Right lobe of liver (tissue), 6 donors: ENCODE data around the gene GCAT. TPM values are rescaled to one million over a fixed set of nuclear protein-coding genes. Genes with fewer than 3 reads are reported as not detected.

Experiments
- ATAC-seq, 4 donors: fragments of 200-7000 bp; cut with Tn5 transposase; one replicate each; pipeline ENCODE4 v1.9.1; 2020; ENCODE audit warnings: mild to moderate bottlenecking in 4 of 4, moderate library complexity in 4 of 4
- DNase-seq, 3 donors: peaks; one replicate each; pipeline ENCODE4 v3.0.0-alpha.2; 2020
- H3K27ac ChIP-seq, 3 donors: fragments of 200-600 bp; one replicate each; pipeline ENCODE4 v1.8.0; 2022
- H3K27me3 ChIP-seq, 2 donors: fragments of 200-600 bp; one replicate each; pipeline ENCODE4 v1.8.0; 2022
- H3K36me3 ChIP-seq, 4 donors: fragments of 200-600 bp; sonication (generic) in 1 of 4; one replicate each; pipeline versions ENCODE4 v1.5.1 to v1.8.0; 2017 to 2022; ENCODE audit warnings: control low read depth in 1 of 4
- H3K4me1 ChIP-seq, 4 donors: fragments of 200-600 bp; sonication (generic) in 1 of 4; one replicate each; pipeline versions ENCODE4 v1.5.1 to v1.8.0; 2017 to 2022; ENCODE audit warnings: control low read depth in 1 of 4
- H3K4me3 ChIP-seq, 3 donors: fragments of 200-600 bp; one replicate each; pipeline ENCODE4 v1.8.0; 2022
- H3K9me3 ChIP-seq, 4 donors: fragments of 200-600 bp; sonication (generic) in 1 of 4; one replicate each; pipeline versions ENCODE4 v1.5.1 to v1.8.0; 2017 to 2022; ENCODE audit warnings: control low read depth in 1 of 4
- CTCF ChIP-seq, 4 donors: fragments of 200-600 bp in 3 of 4; fragments of 450-650 bp in 1 of 4; IDR thresholded peaks; one replicate each; pipeline versions ENCODE4 v1.5.1 to v1.8.0; 2016 to 2022; ENCODE audit warnings: antibody characterized with exemption in 4 of 4, mild to moderate bottlenecking in 2 of 4
- POLR2A ChIP-seq: fragments of 450-650 bp; IDR thresholded peaks from one replicate; pipeline ENCODE4 v1.6.1; 2017; ENCODE audit warnings: antibody characterized with exemption, mild to moderate bottlenecking
- WGBS: methylation state at CpG from one replicate; pipeline ENCODE4 v1.1.6; 2018; ENCODE audit warnings: low coverage, low lambda C conversion rate; ENCODE audit not compliant: insufficient coverage; ENCODE audit errors: missing lambda C conversion rate; 5-methylcytosine and 5-hydroxymethylcytosine counted together
- intact Hi-C, 2 donors: fragments of 100-400 bp; cut with DNase I; formaldehyde crosslinking; loops; one replicate each; pipeline versions ENCODE4 v1.11.2 to v1.14.1; 2022
- microRNA counts: library from miRNA; unstranded; fragments of <30 nt; microRNA quantifications from one replicate; lab custom pipeline; 2016
- microRNA-seq, 2 donors: library from miRNA; unstranded; fragments of <30 nt; microRNA quantifications; one replicate each; pipeline ENCODE4, GENCODE V29; 2019 to 2020
- small RNA-seq, 2 experiments: library from RNA; depleted of rRNA; stranded (forward); fragments of <200 nt; gene quantifications; one replicate each; pipeline ENCODE3, GENCODE V24; 2016
- total RNA-seq, 6 experiments: library from RNA; depleted of rRNA in 2 of 6; stranded (reverse); fragments of >200 nt in 2 of 6; fragmentation: NEBNext Ultra II Directional in 3 of 6; extraction: Animal tissue kit (Norgen Biotek cat#: 25700) in 3 of 6; gene quantifications; one replicate each; pipeline versions ENCODE4 v1.1.0 to v1.2.4, GENCODE V29; 2016 to 2023
- donor health status: DM: no; HTN: yes; CAD: no.
- donor health status: DM: no; HTN: no; CAD: no.
- donor health status: DM: no; HTN: no; CAD: no.
- donor health status: DM: no; HTN: yes; CAD: no.
- donor health status: DM: no; HTN: yes; CAD: no.

Gene GCAT
- total RNA-seq, 6 experiments from 2014 or later: 21.9 to 43.0 (median 29.8) TPM

GRCh38 chr22:37865510-37865909 is 57.8 kb downstream of the GCAT start:
- peaks cover 4 to 78% (median 31%) of the 10 kb centered on the region in 4 donors for H3K36me3 ChIP-seq
- intact Hi-C loops: no loop called here
- 78% methylated on average over 6 of the region's 6 CpGs for WGBS
- no peak for ATAC-seq
- no peak for DNase-seq
- H3K27me3 ChIP-seq: no peaks in the 10 kb centered on the region
- no peaks in the 10 kb centered on the region for H3K9me3 ChIP-seq
- H3K27ac ChIP-seq: no peak overlapping the region
- H3K4me1 ChIP-seq: peaks cover 0 to 40% (median 19%) of the 10 kb centered on the region in 4 donors
- TF ChIP-seq POLR2A (no peak), CTCF (IDR thresholded peaks at IDR 0.05) (no peak)
- H3K4me3 ChIP-seq: no peak overlapping the region

MicroRNAs within 50 kb of the gene (microRNA counts, 767-probe panel; counts per million panel counts)
- 237 counts per million for microRNA hsa-miR-658 (lab: Ali Mortazavi, UCI)
- 237 counts per million for microRNA hsa-miR-659-3p (lab: Ali Mortazavi, UCI)

Small RNAs within 50 kb of the gene (microRNA-seq; reads per million reads assigned to microRNA genes)
- 0 reads per million in 2 donors for gene MIR659

Small RNAs within 50 kb of the gene (small RNA-seq; reads per million reads assigned to genes)
- gene MIR659: 0.26 to 0.97 reads per million in 2 experiments

Other genes starting within 250 kb of the GCAT start
- gene CDC42EP1, start 247.5 kb upstream of the GCAT start, total RNA-seq: 100 to 1,000 TPM in 1 of 6 experiments, 10 to 100 TPM in 5; 29.2 to 117 (median 68.0) TPM
- under 1 TPM in 1 of 6 experiments, not detected in 5; 0.64 TPM for gene LGALS2, start 227.8 kb upstream of the GCAT start, total RNA-seq
- 10 to 100 TPM; 18.4 to 27.3 (median 24.1) TPM for gene GGA1, start 199.1 kb upstream of the GCAT start, total RNA-seq
- gene SH3BP1, start 168.3 kb upstream of the GCAT start, total RNA-seq: 1 to 10 TPM; 1.6 to 4.8 (median 2.8) TPM
- gene PDXP, start 149.2 kb upstream of the GCAT start, total RNA-seq: 10 to 100 TPM; 15.7 to 63.4 (median 34.4) TPM
- gene LGALS1, start 132.3 kb upstream of the GCAT start, total RNA-seq: 100 to 1,000 TPM in 4 of 6 experiments, 10 to 100 TPM in 2; 34.7 to 267 (median 141) TPM
- 10 to 100 TPM in 2 of 6 experiments, 1 to 10 TPM in 4; 8.4 to 16.1 (median 9.4) TPM for gene NOL12, start 121.6 kb upstream of the GCAT start, total RNA-seq
- 10 to 100 TPM; 11.7 to 22.8 (median 20.7) TPM for gene TRIOBP, start 110.9 kb upstream of the GCAT start, total RNA-seq
- under 1 TPM in 2 of 6 experiments, not detected in 4; 0.29 to 0.83 TPM for gene GALR3, start 15.4 kb downstream of the GCAT start, total RNA-seq
- 10 to 100 TPM in 2 of 6 experiments, 1 to 10 TPM in 4; 7.3 to 20.7 (median 9.7) TPM for gene ANKRD54, start 36.4 kb downstream of the GCAT start, total RNA-seq
- gene EIF3L, start 41.5 kb downstream of the GCAT start, total RNA-seq: 100 to 1,000 TPM; 117 to 200 (median 164) TPM
- gene MICALL1, start 98.4 kb downstream of the GCAT start, total RNA-seq: 10 to 100 TPM in 3 of 6 experiments, 1 to 10 TPM in 3; 6.5 to 19.0 (median 10.3) TPM
- under 1 TPM in 1 of 6 experiments, not detected in 5; 0.40 TPM for gene C22orf23, start 145.7 kb downstream of the GCAT start, total RNA-seq
- 10 to 100 TPM; 42.4 to 60.5 (median 56.3) TPM for gene POLR2F, start 145.8 kb downstream of the GCAT start, total RNA-seq
- gene SOX10, start 176.6 kb downstream of the GCAT start, total RNA-seq: under 1 TPM in 2 of 6 experiments, not detected in 4; 0.24 to 0.29 TPM
- 10 to 100 TPM; 13.0 to 26.4 (median 20.3) TPM for gene PICK1, start 249.5 kb downstream of the GCAT start, total RNA-seq